Keratinocyte (primary cell): ENCODE data around the gene DRD5. TPM values are rescaled to one million over a fixed set of nuclear protein-coding genes. Genes with fewer than 3 reads are reported as not detected.
"Not testable (repeated sequence)": the region's sequence is repeated elsewhere in the genome, so short reads cannot be mapped to it uniquely, and the experiment has no call there.

ENCODE experiments used
- DNase-seq: peaks from one replicate; pipeline ENCODE4 v3.0.0-alpha.2; 2011; ENCODE audit warnings: low read depth, missing footprints, low spot score
- FAIRE-seq: peaks from 2 replicates; lab custom pipeline; 2011; peaks lifted over from hg19 to GRCh38; lab: Jason Lieb, UNC
- H2AFZ ChIP-seq: 2 replicates; pipeline ENCODE4 v1.6.0; 2012; ENCODE audit warnings: low read length, control low read depth, inconsistent platforms; ENCODE audit not compliant: control insufficient read depth
- H3K27ac ChIP-seq: 2 replicates; pipeline ENCODE4 v1.5.1; 2011; ENCODE audit warnings: low read length; ENCODE audit not compliant: control insufficient read depth, insufficient read depth
- H3K27me3 ChIP-seq: 3 replicates; pipeline ENCODE4 v1.6.0; 2011; ENCODE audit warnings: low read length; ENCODE audit not compliant: control insufficient read depth, insufficient read depth; ENCODE audit errors: extremely low read depth
- H3K36me3 ChIP-seq, 2 experiments: 2 replicates in 1 of 2; 3 replicates in 1 of 2; pipeline ENCODE4 v1.5.1; 2011; ENCODE audit warnings: low read length in 2 of 2, mild to moderate bottlenecking in 1 of 2; ENCODE audit not compliant: control insufficient read depth in 2 of 2, insufficient read depth in 2 of 2; ENCODE audit errors: extremely low read depth in 1 of 2
- H3K4me1 ChIP-seq: 3 replicates; pipeline ENCODE4 v1.5.1; 2011; ENCODE audit warnings: low read length; ENCODE audit not compliant: control insufficient read depth, insufficient read depth; ENCODE audit errors: extremely low read depth
- H3K4me2 ChIP-seq: 3 replicates; pipeline ENCODE4 v1.6.0; 2011; ENCODE audit warnings: low read depth, low read length; ENCODE audit not compliant: control insufficient read depth, insufficient read depth; ENCODE audit errors: extremely low read depth
- H3K4me3 ChIP-seq, 3 experiments: fragments of 200-600 bp in 1 of 3; sonication (generic) in 1 of 3; 2 replicates in 2 of 3; 3 replicates in 1 of 3; pipeline ENCODE4 v1.5.1; 2011 to 2016; ENCODE audit warnings: low read length in 3 of 3, mild to moderate bottlenecking in 3 of 3, control low read depth in 2 of 3, inconsistent platforms in 1 of 3, low read depth in 1 of 3, mixed read lengths in 1 of 3, mixed run types in 1 of 3, moderate library complexity in 1 of 3; ENCODE audit not compliant: control insufficient read depth in 2 of 3, insufficient read depth in 2 of 3; ENCODE audit errors: extremely low read depth in 1 of 3
- H3K79me2 ChIP-seq: 2 replicates; pipeline ENCODE4 v1.6.0; 2012; ENCODE audit warnings: low read length; ENCODE audit not compliant: control insufficient read depth, insufficient read depth
- H3K9ac ChIP-seq: 3 replicates; pipeline ENCODE4 v1.6.0; 2011; ENCODE audit warnings: low read length; ENCODE audit not compliant: control insufficient read depth, insufficient read depth; ENCODE audit errors: extremely low read depth
- H3K9me1 ChIP-seq: 3 replicates; pipeline ENCODE4 v1.6.0; 2011; ENCODE audit warnings: low read length; ENCODE audit not compliant: control insufficient read depth, insufficient read depth; ENCODE audit errors: extremely low read depth
- H3K9me3 ChIP-seq: 2 replicates; pipeline ENCODE4 v1.5.1; 2012; ENCODE audit warnings: low read depth, low read length; ENCODE audit not compliant: control insufficient read depth
- H4K20me1 ChIP-seq: 3 replicates; pipeline ENCODE4 v1.6.0; 2011; ENCODE audit warnings: low read length; ENCODE audit not compliant: control insufficient read depth, insufficient read depth; ENCODE audit errors: extremely low read depth
- EZH2 ChIP-seq: IDR thresholded peaks from one replicate; pipeline ENCODE4 v1.6.1; 2012; ENCODE audit warnings: inconsistent platforms, mild to moderate bottlenecking, low read length, moderate library complexity
- dilution Hi-C: fragments of 300-500 bp; cut with MboI; formaldehyde crosslinking; loops from one replicate; pipeline ENCODE4 v1.7.0; 2020; ENCODE audit warnings: low sequenced_read_pairs; ENCODE audit not compliant: extremely low pct_ligation_motif_present
- polyA minus RNA-seq, 3 experiments: library from RNA; depleted of rRNA, polyadenylated mRNA; stranded (reverse); fragments of >200 nt; gene quantifications; 1 replicate in 1 of 3; 2 replicates in 1 of 3; 3 replicates in 1 of 3; pipeline ENCODE4 v1.2.3, GENCODE V29; 2011
- polyA plus RNA-seq, 5 experiments: library from polyadenylated mRNA; depleted of rRNA in 3 of 5; stranded (reverse) in 3 of 5; stranded (forward) in 1 of 5; unstranded in 1 of 5; fragments of >200 nt; gene quantifications; 1 replicate in 1 of 5; 2 replicates in 3 of 5; 3 replicates in 1 of 5; pipeline versions ENCODE4 v1.2.1 to v1.2.3, GENCODE V29; 2011 to 2012; ENCODE audit warnings: missing spikeins in 2 of 5, low read depth in 1 of 5, low replicate concordance in 1 of 5
- TF ChIP-seq, protein P1 (sequence below), 3 experiments: IDR thresholded peaks in 1 of 3; conservative IDR thresholded peaks in 1 of 3; optimal IDR thresholded peaks in 1 of 3; 2 replicates in 2 of 3; 3 replicates in 1 of 3; pipeline versions ENCODE3 to v1.5.1; 2011; ENCODE audit warnings: low read length in 3 of 3, mild to moderate bottlenecking in 3 of 3, moderate library complexity in 2 of 3, control low read depth in 1 of 3, inconsistent platforms in 1 of 3; ENCODE audit not compliant: insufficient read depth in 2 of 3; ENCODE audit errors: extremely low read depth in 1 of 3

The DRD5 gene
- polyA plus RNA-seq: not detected in 3 replicates
- not detected for polyA plus RNA-seq (2011; ENCODE audit: low read depth)
- not detected in 2 replicates for polyA plus RNA-seq (2011; cell fraction: cytosol; rRNA removed)
- polyA plus RNA-seq (2011; cell fraction: nucleus; rRNA removed): 0.05 TPM in 1 of 2 replicates, not detected in the other
- polyA plus RNA-seq (2012; ENCODE audit: low replicate concordance): 0.11 TPM in 1 of 2 replicates, not detected in the other
- not detected in 3 replicates for polyA minus RNA-seq
- polyA minus RNA-seq (2011; cell fraction: cytosol; rRNA and poly(A)+ RNA removed): not detected
- polyA minus RNA-seq (2011; cell fraction: nucleus; rRNA and poly(A)+ RNA removed): not detected in 2 replicates

DNA sequence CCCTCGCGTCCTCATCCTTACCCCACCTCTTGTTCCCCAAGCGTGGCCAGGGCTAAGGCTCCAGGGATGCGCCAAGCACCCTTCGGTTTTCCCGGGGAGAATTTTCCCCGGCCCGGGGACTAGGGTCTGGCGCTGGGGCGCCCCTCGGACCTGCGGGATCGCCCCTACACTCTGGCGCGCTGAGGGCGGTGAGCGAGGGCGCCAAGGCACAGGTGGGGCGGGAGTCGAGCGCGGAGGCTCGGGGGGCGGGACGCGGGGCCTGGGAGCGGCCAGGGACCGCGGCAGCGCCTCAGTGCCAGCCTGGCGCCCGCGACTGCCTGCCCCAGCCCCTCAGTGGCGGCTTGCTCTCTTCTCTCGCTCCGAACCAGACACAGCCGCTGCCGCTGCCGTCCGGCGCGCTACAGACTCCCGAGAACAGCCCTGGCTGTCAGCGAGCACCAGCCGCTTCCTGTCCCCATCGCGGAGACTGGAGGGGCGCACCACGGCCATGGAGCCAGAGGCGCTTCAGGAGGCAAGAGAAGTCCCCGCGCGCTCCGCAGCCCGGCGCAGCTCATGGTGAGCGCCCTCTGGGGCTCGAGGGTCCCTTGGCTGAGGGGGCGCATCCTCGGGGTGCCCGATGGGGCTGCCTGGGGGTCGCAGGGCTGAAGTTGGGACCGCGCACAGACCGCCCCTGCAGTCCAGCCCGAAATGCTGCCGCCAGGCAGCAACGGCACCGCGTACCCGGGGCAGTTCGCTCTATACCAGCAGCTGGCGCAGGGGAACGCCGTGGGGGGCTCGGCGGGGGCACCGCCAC, at the start of gene DRD5:
Gene DRD5, plus strand, starts transcription at position 292 of the 793 bp plus-strand sequence. Its CDS starts 396 bp downstream, at position 688.
- no peak for TF ChIP-seq EZH2
- TF ChIP-seq, protein P1, sequence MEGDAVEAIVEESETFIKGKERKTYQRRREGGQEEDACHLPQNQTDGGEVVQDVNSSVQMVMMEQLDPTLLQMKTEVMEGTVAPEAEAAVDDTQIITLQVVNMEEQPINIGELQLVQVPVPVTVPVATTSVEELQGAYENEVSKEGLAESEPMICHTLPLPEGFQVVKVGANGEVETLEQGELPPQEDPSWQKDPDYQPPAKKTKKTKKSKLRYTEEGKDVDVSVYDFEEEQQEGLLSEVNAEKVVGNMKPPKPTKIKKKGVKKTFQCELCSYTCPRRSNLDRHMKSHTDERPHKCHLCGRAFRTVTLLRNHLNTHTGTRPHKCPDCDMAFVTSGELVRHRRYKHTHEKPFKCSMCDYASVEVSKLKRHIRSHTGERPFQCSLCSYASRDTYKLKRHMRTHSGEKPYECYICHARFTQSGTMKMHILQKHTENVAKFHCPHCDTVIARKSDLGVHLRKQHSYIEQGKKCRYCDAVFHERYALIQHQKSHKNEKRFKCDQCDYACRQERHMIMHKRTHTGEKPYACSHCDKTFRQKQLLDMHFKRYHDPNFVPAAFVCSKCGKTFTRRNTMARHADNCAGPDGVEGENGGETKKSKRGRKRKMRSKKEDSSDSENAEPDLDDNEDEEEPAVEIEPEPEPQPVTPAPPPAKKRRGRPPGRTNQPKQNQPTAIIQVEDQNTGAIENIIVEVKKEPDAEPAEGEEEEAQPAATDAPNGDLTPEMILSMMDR (optimal IDR thresholded peaks at IDR 0.05 in 1 of 3, IDR thresholded peaks at IDR 0.05 in 1 of 3, conservative IDR thresholded peaks at IDR 0.05 in 1 of 3; ENCODE audit: extremely low read depth in 1 of 3, insufficient read depth in 2 of 3, low read length in 3 of 3): no peak
- Histone ChIP-seq H3K27me3 (peaks cover 33% of the 10 kb centered on the region), H3K36me3 (no peaks in the 10 kb centered on the region), H3K9me3 (no peaks in the 10 kb centered on the region), H3K27ac (no peak within 1 kb of the TSS), H3K4me1 (no peaks in the 10 kb centered on the region), H3K9ac (no peak within 1 kb of the TSS), H3K9me1 (no peaks in the 10 kb centered on the region), H3K79me2 (no peaks in the 10 kb centered on the region), H3K4me3 (no peak within 1 kb of the TSS), H4K20me1 (no peaks in the 10 kb centered on the region), H2AFZ (no peak within 1 kb of the TSS), H3K4me2 (no peak within 1 kb of the TSS)
- FAIRE-seq (no peak), DNase-seq (no peak)
- dilution Hi-C loops: no loop called here

DNA sequence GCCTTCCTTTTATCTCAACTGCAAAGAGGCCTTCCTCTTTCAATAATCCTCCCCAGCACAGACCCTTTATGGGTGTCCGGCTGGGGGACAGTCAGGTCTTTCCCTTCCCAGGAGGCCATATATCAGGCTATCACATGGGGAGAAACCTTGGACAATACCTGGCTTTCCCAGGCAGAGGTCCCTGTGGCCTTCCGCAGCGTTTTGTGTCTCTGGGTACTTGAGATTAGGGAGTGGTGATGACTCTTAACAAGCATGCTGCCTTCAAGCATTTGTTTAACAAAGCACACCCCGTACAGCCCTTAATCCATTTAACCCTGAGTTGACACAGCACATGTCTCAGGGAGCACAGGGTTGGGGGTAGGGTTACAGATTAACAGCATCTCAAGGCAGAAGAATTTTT, 49.2 kb upstream of the DRD5 start:
- not testable (repeated sequence) for H3K9ac ChIP-seq

More for the DNA sequence above, 49.2 kb upstream of the DRD5 start:
- H3K27me3 ChIP-seq, H3K4me1 ChIP-seq, H3K9me3 ChIP-seq, dilution Hi-C loops, H2AFZ ChIP-seq, H3K4me3 ChIP-seq, H3K9me1 ChIP-seq, DNase-seq, H3K4me2 ChIP-seq, H3K79me2 ChIP-seq, FAIRE-seq, H4K20me1 ChIP-seq, H3K27ac ChIP-seq, H3K36me3 ChIP-seq: not testable (repeated sequence)
